NT2/D1 (cell line): ENCODE measurements around the gene MMP24.

Source experiments
- SUZ12 ChIP-seq: IDR thresholded peaks from 2 replicates; pipeline ENCODE4 v1.6.1; 2011; ENCODE audit not compliant: insufficient read length, insufficient read depth; ENCODE audit errors: extremely low read depth
- YY1 ChIP-seq: IDR thresholded peaks from 2 replicates; pipeline ENCODE4 v1.6.1; 2011; ENCODE audit not compliant: insufficient read length, insufficient read depth
- ZNF274 ChIP-seq: IDR thresholded peaks from 2 replicates; pipeline ENCODE4 v1.6.1; 2011; ENCODE audit warnings: mild to moderate bottlenecking, low read depth, low read length

DNA sequence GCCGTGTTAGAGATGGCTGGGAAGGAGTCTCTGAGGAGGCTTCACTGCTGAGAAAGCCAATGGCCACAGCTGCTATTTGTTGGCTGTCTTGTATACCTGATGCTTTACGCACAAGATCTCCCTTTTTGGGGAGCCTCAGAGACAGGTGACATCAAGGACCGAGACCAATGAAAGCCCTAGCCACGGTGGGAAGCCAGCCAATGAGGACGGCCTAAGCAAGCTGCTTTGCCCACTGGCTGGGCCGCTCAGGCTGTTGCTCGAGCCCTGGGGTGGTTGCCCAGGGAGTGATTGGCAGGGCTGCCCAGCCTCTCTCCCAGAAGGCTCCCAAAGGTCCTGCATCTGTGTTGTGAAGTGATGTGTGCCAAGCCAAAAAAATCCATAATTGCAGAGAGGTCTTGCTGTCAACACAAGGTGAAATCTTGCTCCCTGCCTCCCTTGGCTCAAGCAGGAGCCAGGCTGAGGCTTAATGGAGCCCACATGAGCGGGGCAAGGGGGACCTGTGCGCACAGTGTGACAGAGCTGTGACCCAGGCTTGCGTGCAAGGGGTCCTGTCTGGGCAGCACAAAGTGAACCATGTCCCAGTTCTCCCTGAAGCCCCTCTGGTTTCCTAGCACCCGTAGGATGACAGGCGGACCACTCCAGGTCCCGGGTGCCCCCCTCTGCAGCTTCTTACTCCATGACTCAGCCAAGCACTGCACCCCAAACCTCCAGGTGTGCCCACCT is 47.1 kb downstream of the MMP24 start:
- TF ChIP-seq YY1 (no peak), SUZ12 (no peak), ZNF274 (no peak)
